ENCODE measurements around the gene IL4R.
A peak's percentile ranks its signal among the peaks of the same experiment; 100 is the strongest.
"Not testable (repeated sequence)": the region's sequence is repeated elsewhere in the genome, so short reads cannot be mapped to it uniquely, and the experiment has no call there.

Gene IL4R

GRCh38 chr16:27409958-27410357 is 96.2 kb downstream of the IL4R start:
- not testable (repeated sequence) for H3K4me1 ChIP-seq (ENCODE audit: control insufficient read depth, insufficient read depth, low read depth, low read length); H3K36me3 ChIP-seq (ENCODE audit: control insufficient read depth in 1 of 2, insufficient read depth in 2 of 2, low read depth in 1 of 2, low read length in 2 of 2)

DNA sequence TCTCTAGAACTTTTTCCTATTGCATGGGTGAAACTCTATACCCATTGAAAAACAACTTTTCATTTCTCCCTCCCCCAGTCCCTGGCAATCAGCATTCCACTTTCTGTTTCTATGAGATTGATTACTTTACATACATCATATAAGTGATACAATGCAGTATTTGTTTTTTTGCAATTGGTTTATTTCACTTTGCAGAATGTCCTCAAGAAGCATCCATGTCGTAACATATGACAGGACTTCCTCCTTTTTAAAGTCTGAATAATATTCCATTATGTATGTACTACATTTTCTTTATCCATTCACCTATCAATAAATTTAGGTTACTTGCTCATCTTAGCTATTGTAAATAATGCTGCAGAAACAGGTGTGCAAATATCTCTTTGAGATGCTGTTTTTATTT is 97.0 kb downstream of the IL4R start:
- H3K79me1 ChIP-seq (replicated peaks; ENCODE audit: low read length, poor library complexity, severe bottlenecking) = no peaks in the 10 kb centered on the region
- no peak overlapping the region for H2BK12ac ChIP-seq (ENCODE audit: low read length in 2 of 2)
- H3K9ac ChIP-seq (ENCODE audit: low read length) = no peak overlapping the region
- no peak for DNase-seq
- no peak overlapping the region for H4K91ac ChIP-seq (ENCODE audit: low read length)
- no peak overlapping the region for H2BK120ac ChIP-seq (ENCODE audit: low read depth, low read length)
- H2AK5ac ChIP-seq (ENCODE audit: low read length, severe bottlenecking) = no peak overlapping the region
- no peak overlapping the region for H2AFZ ChIP-seq (ENCODE audit: low read depth, low read length)
- H3K27me3 ChIP-seq (ENCODE audit: control insufficient read depth in 1 of 2, insufficient read depth in 1 of 2, low read length in 2 of 2) = peaks cover 0 to 9% of the 10 kb centered on the region in 2 experiments
- no peak overlapping the region for H4K8ac ChIP-seq (ENCODE audit: low read length)
- H3K27ac ChIP-seq (ENCODE audit: low read length, poor library complexity, severe bottlenecking) = no peak overlapping the region
- H3K4me3 ChIP-seq (ENCODE audit: insufficient read depth in 1 of 2, low read depth in 1 of 2, low read length in 2 of 2) = no peak overlapping the region
- WGBS = no CpG with 5 or more reads among the region's 1 CpG
- H3K4ac ChIP-seq (ENCODE audit: low read depth in 1 of 2, low read length in 2 of 2) = no peak overlapping the region
- no peak overlapping the region for H3K18ac ChIP-seq (ENCODE audit: low read depth in 1 of 2, low read length in 2 of 2)
- H3K14ac ChIP-seq (ENCODE audit: low read length in 2 of 2) = no peak overlapping the region
- no peaks in the 10 kb centered on the region for H3K9me3 ChIP-seq (ENCODE audit: control insufficient read depth, low read length)
- no peak overlapping the region for H3K4me2 ChIP-seq (ENCODE audit: low read length, poor library complexity, severe bottlenecking)
- no peaks in the 10 kb centered on the region for H3K36me3 ChIP-seq (ENCODE audit: control insufficient read depth in 1 of 2, insufficient read depth in 2 of 2, low read depth in 1 of 2, low read length in 2 of 2)
- H3K4me1 ChIP-seq (ENCODE audit: control insufficient read depth, insufficient read depth, low read depth, low read length) = peaks cover 4% of the 10 kb centered on the region
- no peak overlapping the region for H2BK15ac ChIP-seq (ENCODE audit: low read depth, poor library complexity, severe bottlenecking)
- no peak overlapping the region for H3K23ac ChIP-seq (ENCODE audit: low read length in 2 of 2)
- H2BK5ac ChIP-seq (ENCODE audit: low read depth, low read length, poor library complexity, severe bottlenecking) = no peak overlapping the region

More at GRCh38 chr16:27409958-27410357, 96.2 kb downstream of the IL4R start:
- H3K23ac ChIP-seq (ENCODE audit: low read length in 2 of 2); H2AK5ac ChIP-seq (ENCODE audit: low read length, severe bottlenecking); H2BK120ac ChIP-seq (ENCODE audit: low read depth, low read length); H4K91ac ChIP-seq (ENCODE audit: low read length); H3K27me3 ChIP-seq (ENCODE audit: control insufficient read depth in 1 of 2, insufficient read depth in 1 of 2, low read length in 2 of 2); H3K18ac ChIP-seq (ENCODE audit: low read depth in 1 of 2, low read length in 2 of 2); H3K4me3 ChIP-seq (ENCODE audit: insufficient read depth in 1 of 2, low read depth in 1 of 2, low read length in 2 of 2); H2BK5ac ChIP-seq (ENCODE audit: low read depth, low read length, poor library complexity, severe bottlenecking); DNase-seq; H3K79me1 ChIP-seq (replicated peaks; ENCODE audit: low read length, poor library complexity, severe bottlenecking); H2AFZ ChIP-seq (ENCODE audit: low read depth, low read length); H3K4ac ChIP-seq (ENCODE audit: low read depth in 1 of 2, low read length in 2 of 2); H2BK12ac ChIP-seq (ENCODE audit: low read length in 2 of 2); H3K9ac ChIP-seq (ENCODE audit: low read length); H3K27ac ChIP-seq (ENCODE audit: low read length, poor library complexity, severe bottlenecking); H3K4me2 ChIP-seq (ENCODE audit: low read length, poor library complexity, severe bottlenecking); H4K8ac ChIP-seq (ENCODE audit: low read length); H3K14ac ChIP-seq (ENCODE audit: low read length in 2 of 2); H2BK15ac ChIP-seq (ENCODE audit: low read depth, poor library complexity, severe bottlenecking); H3K9me3 ChIP-seq (ENCODE audit: control insufficient read depth, low read length): not testable (repeated sequence)
- WGBS = no CpG with 5 or more reads among the region's 2 CpGs

GRCh38 chr16:27413956-27414355 is 100.2 kb downstream of the IL4R start:
- H4K8ac ChIP-seq (ENCODE audit: low read length) = no peak overlapping the region
- no peak for DNase-seq
- H3K18ac ChIP-seq (ENCODE audit: low read depth in 1 of 2, low read length in 2 of 2) = no peak overlapping the region
- H2AFZ ChIP-seq (ENCODE audit: low read depth, low read length) = no peak overlapping the region
- no peaks in the 10 kb centered on the region for H3K79me1 ChIP-seq (replicated peaks; ENCODE audit: low read length, poor library complexity, severe bottlenecking)
- peak overlapping the region; percentile 2 for H2BK5ac ChIP-seq (ENCODE audit: low read depth, low read length, poor library complexity, severe bottlenecking)
- H3K4me1 ChIP-seq (ENCODE audit: control insufficient read depth, insufficient read depth, low read depth, low read length) = no peaks in the 10 kb centered on the region
- WGBS = no CpG with 5 or more reads among the region's 2 CpGs
- no peak overlapping the region for H2BK15ac ChIP-seq (ENCODE audit: low read depth, poor library complexity, severe bottlenecking)
- H3K9me3 ChIP-seq (ENCODE audit: control insufficient read depth, low read length) = no peaks in the 10 kb centered on the region
- H3K36me3 ChIP-seq (ENCODE audit: control insufficient read depth in 1 of 2, insufficient read depth in 2 of 2, low read depth in 1 of 2, low read length in 2 of 2) = no peaks in the 10 kb centered on the region
- H3K9ac ChIP-seq (ENCODE audit: low read length) = no peak overlapping the region
- H3K4me3 ChIP-seq (ENCODE audit: insufficient read depth in 1 of 2, low read depth in 1 of 2, low read length in 2 of 2) = no peak overlapping the region
- H3K27me3 ChIP-seq (ENCODE audit: control insufficient read depth in 1 of 2, insufficient read depth in 1 of 2, low read length in 2 of 2) = peaks cover 0 to 5% of the 10 kb centered on the region in 2 experiments
- no peak overlapping the region for H3K4me2 ChIP-seq (ENCODE audit: low read length, poor library complexity, severe bottlenecking)
- H3K27ac ChIP-seq (ENCODE audit: low read length, poor library complexity, severe bottlenecking) = no peak overlapping the region
- no peak overlapping the region for H3K14ac ChIP-seq (ENCODE audit: low read length in 2 of 2)
- H3K23ac ChIP-seq (ENCODE audit: low read length in 2 of 2) = no peak overlapping the region
- no peak overlapping the region for H4K91ac ChIP-seq (ENCODE audit: low read length)
- H2AK5ac ChIP-seq (ENCODE audit: low read length, severe bottlenecking) = no peak overlapping the region
- H2BK12ac ChIP-seq (ENCODE audit: low read length in 2 of 2) = no peak overlapping the region
- H2BK120ac ChIP-seq (ENCODE audit: low read depth, low read length) = no peak overlapping the region
- no peak overlapping the region for H3K4ac ChIP-seq (ENCODE audit: low read depth in 1 of 2, low read length in 2 of 2)
